Measurements from ENCODE around the gene RNFT2. TPM values are rescaled to one million over a fixed set of nuclear protein-coding genes. Genes with fewer than 3 reads are reported as not detected.
A peak's percentile ranks its signal among the peaks of the same experiment; 100 is the strongest.

RNFT2 gene
- polyA plus RNA-seq, 1 donor (not counting 4 experiments of a cell fraction or from before 2014, with no cell fraction given) = 0.96 TPM

DNA sequence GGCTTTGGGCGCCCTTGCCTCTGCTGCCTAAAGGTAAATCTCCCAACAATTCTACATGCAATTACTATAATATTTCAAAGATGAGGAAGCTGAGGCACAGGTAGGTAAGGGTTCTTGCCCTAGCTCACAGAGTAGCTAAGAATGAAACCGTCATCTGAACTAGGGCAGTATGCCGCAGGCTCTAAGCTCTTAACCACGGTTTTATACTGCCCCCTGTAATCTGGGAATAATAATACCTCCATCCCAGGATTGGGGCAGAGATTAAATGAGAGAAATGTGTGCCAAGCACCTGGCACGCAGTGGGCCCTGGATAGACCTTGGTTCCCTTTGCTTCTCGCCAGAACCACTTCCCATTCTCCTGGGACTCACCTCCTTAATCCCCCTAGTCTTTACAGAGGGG lies 144.6 kb downstream of the RNFT2 start:
- Histone ChIP-seq H4K20me1 (ENCODE audit: control insufficient read depth, extremely low read depth, insufficient read depth, low read length) (no peaks in the 10 kb centered on the region), H3K27me3 (ENCODE audit: control insufficient read depth, extremely low read depth, insufficient read depth, low read length) (peaks cover 45% of the 10 kb centered on the region), H3K9me3 (ENCODE audit: control insufficient read depth, low read depth, low read length) (no peaks in the 10 kb centered on the region), H3K27ac (ENCODE audit: control insufficient read depth, insufficient read depth, low read length) (no peak overlapping the region), H2AFZ (ENCODE audit: control insufficient read depth, low read length) (no peak overlapping the region), H3K4me3 (ENCODE audit: control insufficient read depth in 2 of 3, extremely low read depth in 1 of 3, insufficient read depth in 2 of 3, low read depth in 1 of 3, low read length in 3 of 3) (no peak overlapping the region), H3K79me2 (ENCODE audit: control insufficient read depth, insufficient read depth, low read length) (no peaks in the 10 kb centered on the region), H3K9me1 (ENCODE audit: control insufficient read depth, extremely low read depth, insufficient read depth, low read length) (no peaks in the 10 kb centered on the region), H3K4me1 (ENCODE audit: control insufficient read depth, extremely low read depth, insufficient read depth, low read length) (peaks cover 11% of the 10 kb centered on the region), H3K9ac (ENCODE audit: control insufficient read depth, extremely low read depth, insufficient read depth, low read length) (no peak overlapping the region), H3K36me3 (ENCODE audit: control insufficient read depth in 2 of 2, extremely low read depth in 1 of 2, insufficient read depth in 2 of 2, low read length in 2 of 2) (no peaks in the 10 kb centered on the region), H3K4me2 (ENCODE audit: control insufficient read depth, extremely low read depth, insufficient read depth, low read depth, low read length) (no peak overlapping the region)
- TF ChIP-seq, protein P1, sequence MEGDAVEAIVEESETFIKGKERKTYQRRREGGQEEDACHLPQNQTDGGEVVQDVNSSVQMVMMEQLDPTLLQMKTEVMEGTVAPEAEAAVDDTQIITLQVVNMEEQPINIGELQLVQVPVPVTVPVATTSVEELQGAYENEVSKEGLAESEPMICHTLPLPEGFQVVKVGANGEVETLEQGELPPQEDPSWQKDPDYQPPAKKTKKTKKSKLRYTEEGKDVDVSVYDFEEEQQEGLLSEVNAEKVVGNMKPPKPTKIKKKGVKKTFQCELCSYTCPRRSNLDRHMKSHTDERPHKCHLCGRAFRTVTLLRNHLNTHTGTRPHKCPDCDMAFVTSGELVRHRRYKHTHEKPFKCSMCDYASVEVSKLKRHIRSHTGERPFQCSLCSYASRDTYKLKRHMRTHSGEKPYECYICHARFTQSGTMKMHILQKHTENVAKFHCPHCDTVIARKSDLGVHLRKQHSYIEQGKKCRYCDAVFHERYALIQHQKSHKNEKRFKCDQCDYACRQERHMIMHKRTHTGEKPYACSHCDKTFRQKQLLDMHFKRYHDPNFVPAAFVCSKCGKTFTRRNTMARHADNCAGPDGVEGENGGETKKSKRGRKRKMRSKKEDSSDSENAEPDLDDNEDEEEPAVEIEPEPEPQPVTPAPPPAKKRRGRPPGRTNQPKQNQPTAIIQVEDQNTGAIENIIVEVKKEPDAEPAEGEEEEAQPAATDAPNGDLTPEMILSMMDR (optimal IDR thresholded peaks at IDR 0.05 in 1 of 3, IDR thresholded peaks at IDR 0.05 in 1 of 3, conservative IDR thresholded peaks at IDR 0.05 in 1 of 3; ENCODE audit: extremely low read depth in 1 of 3, insufficient read depth in 2 of 3, low read length in 3 of 3) = peak; percentile 8 to 47 (median 25)
- peak; percentile 12 for TF ChIP-seq EZH2 (IDR thresholded peaks at IDR 0.05; ENCODE audit: low read length)
- DNase-seq (ENCODE audit: low read depth, low spot score) = no peak
- dilution Hi-C loops (cut with MboI; ENCODE audit: extremely low pct_ligation_motif_present, low sequenced_read_pairs) = no loop called here
- peak; percentile 60 for FAIRE-seq

DNA sequence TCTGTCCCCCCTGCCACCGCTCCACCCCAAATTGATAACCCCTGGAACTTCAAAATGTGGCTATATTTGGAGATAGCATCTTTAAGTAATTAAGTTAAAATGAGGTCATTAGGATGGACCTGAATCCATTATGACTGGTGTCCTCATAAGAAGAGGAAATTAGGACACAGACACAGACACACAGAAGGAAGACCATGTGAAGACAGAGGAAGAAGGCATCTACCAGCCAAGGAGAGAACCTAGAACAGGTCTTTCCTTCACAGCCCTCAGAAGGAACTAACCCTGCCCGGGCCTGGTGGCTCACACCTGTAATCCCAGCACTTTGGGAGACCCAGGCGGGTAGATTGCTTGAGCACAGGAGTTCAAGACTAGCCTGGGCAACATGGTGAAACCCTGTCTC lies 146.8 kb downstream of the RNFT2 start:
- Histone ChIP-seq H2AFZ (ENCODE audit: control insufficient read depth, low read length) (no peak overlapping the region), H3K4me3 (ENCODE audit: control insufficient read depth in 2 of 3, extremely low read depth in 1 of 3, insufficient read depth in 2 of 3, low read depth in 1 of 3, low read length in 3 of 3) (no peak overlapping the region), H4K20me1 (ENCODE audit: control insufficient read depth, extremely low read depth, insufficient read depth, low read length) (no peaks in the 10 kb centered on the region), H3K27ac (ENCODE audit: control insufficient read depth, insufficient read depth, low read length) (no peak overlapping the region), H3K79me2 (ENCODE audit: control insufficient read depth, insufficient read depth, low read length) (no peaks in the 10 kb centered on the region), H3K9ac (ENCODE audit: control insufficient read depth, extremely low read depth, insufficient read depth, low read length) (no peak overlapping the region), H3K27me3 (ENCODE audit: control insufficient read depth, extremely low read depth, insufficient read depth, low read length) (peaks cover 35% of the 10 kb centered on the region), H3K4me2 (ENCODE audit: control insufficient read depth, extremely low read depth, insufficient read depth, low read depth, low read length) (no peak overlapping the region), H3K9me1 (ENCODE audit: control insufficient read depth, extremely low read depth, insufficient read depth, low read length) (no peaks in the 10 kb centered on the region), H3K9me3 (ENCODE audit: control insufficient read depth, low read depth, low read length) (no peaks in the 10 kb centered on the region), H3K36me3 (ENCODE audit: control insufficient read depth in 2 of 2, extremely low read depth in 1 of 2, insufficient read depth in 2 of 2, low read length in 2 of 2) (no peaks in the 10 kb centered on the region), H3K4me1 (ENCODE audit: control insufficient read depth, extremely low read depth, insufficient read depth, low read length) (peaks cover 6% of the 10 kb centered on the region)
- dilution Hi-C loops (cut with MboI; ENCODE audit: extremely low pct_ligation_motif_present, low sequenced_read_pairs) = no loop called here
- FAIRE-seq (no peak), DNase-seq (ENCODE audit: low read depth, low spot score) (no peak)
- no peak for TF ChIP-seq EZH2 (IDR thresholded peaks at IDR 0.05; ENCODE audit: low read length)
- TF ChIP-seq, protein P1 (optimal IDR thresholded peaks at IDR 0.05 in 1 of 3, IDR thresholded peaks at IDR 0.05 in 1 of 3, conservative IDR thresholded peaks at IDR 0.05 in 1 of 3; ENCODE audit: extremely low read depth in 1 of 3, insufficient read depth in 2 of 3, low read length in 3 of 3) = no peak

Measured in keratinocyte (primary cell).